Measurements from ENCODE around the gene CNOT6L. TPM values are rescaled to one million over a fixed set of nuclear protein-coding genes. Genes with fewer than 3 reads are reported as not detected.

CNOT6L gene
- total and polyA plus RNA-seq, 7 experiments from 2014 or later = 50.5 to 212 (median 142) TPM

GRCh38 chr4:77701121-77701520 lies 118.0 kb downstream of the CNOT6L start:
- H3K27ac ChIP-seq (ENCODE audit: low read depth, low read length) = no peak overlapping the region
- ChIA-PET CTCF (no interaction called here), POLR2A (no interaction called here)
- no peaks in the 10 kb centered on the region for H3K9me3 Mint-ChIP-seq
- no peak overlapping the region for H3K4me3 Mint-ChIP-seq
- no peak overlapping the region for H3K27ac Mint-ChIP-seq
- H3K36me3 ChIP-seq (ENCODE audit: control insufficient read depth in 2 of 3, insufficient read depth in 3 of 3, low read length in 3 of 3) = no peaks in the 10 kb centered on the region
- H3K27me3 ChIP-seq (ENCODE audit: control insufficient read depth in 2 of 2, insufficient read depth in 2 of 2, low read length in 2 of 2) = no peaks in the 10 kb centered on the region
- H3K4me1 ChIP-seq (ENCODE audit: control insufficient read depth in 2 of 2, insufficient read depth in 2 of 2, low read length in 2 of 2) = no peaks in the 10 kb centered on the region
- no peak overlapping the region for H3K4me3 ChIP-seq (ENCODE audit: low read length)
- H3K9me3 ChIP-seq (ENCODE audit: control insufficient read depth in 2 of 3, low read length in 3 of 3) = no peaks in the 10 kb centered on the region
- ATAC-seq (no peak), DNase-seq (no peak)
- peaks cover 0 to 20% (median 0%) of the 10 kb centered on the region in 5 donors for H3K27me3 Mint-ChIP-seq
- intact Hi-C loops (cut with micrococcal nuclease) = no loop called here
- no peaks in the 10 kb centered on the region for H3K4me1 Mint-ChIP-seq
- H3K36me3 Mint-ChIP-seq = no peaks in the 10 kb centered on the region

- intact Hi-C loops (cut with micrococcal nuclease) = no loop called here
- H3K27ac Mint-ChIP-seq = no peak overlapping the region
- H3K36me3 ChIP-seq (ENCODE audit: control insufficient read depth in 2 of 3, insufficient read depth in 3 of 3, low read length in 3 of 3) = no peaks in the 10 kb centered on the region
These were observed 119.4 kb downstream of the CNOT6L start for GRCh38 chr4:77699731-77700210.

DNA sequence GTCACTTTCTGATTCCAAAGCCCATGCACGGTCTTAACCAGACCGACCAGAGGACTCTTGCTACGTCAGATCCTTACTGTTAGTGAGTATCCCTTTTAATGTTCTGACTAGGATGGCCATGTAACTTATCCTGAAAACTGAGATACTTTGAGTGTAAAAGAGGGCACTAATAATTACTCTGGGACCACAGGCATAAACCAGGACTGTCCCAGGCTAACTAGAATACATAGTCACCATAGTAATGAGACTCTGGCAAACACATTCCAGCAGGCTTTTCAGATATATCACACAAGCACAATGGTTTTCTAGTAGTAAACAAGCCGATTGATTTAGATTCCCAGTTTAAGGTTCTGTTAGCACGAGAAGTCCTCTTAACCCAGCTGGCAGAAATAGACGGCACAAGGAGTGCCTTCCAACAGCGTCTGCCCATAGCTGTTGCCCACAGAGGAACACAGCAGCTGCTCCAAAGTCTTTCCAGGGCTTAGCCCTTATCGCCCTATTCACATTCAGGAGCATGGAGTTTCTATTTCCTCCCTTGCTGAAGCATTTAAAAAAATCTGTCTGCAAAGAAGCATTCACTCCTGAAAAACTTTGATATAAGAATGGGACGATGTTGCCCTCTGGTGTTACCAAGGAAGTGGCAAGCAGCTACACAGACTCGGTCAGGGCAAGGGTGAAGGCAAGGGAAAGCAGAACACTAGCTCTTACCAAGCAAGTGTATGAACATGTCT lies 121.1 kb downstream of the CNOT6L start:
- CTCF ChIA-PET = no interaction called here

More at GRCh38 chr4:77699731-77700210, 119.4 kb downstream of the CNOT6L start:
- Mint-ChIP-seq H3K4me3 (no peak overlapping the region), H3K36me3 (no peaks in the 10 kb centered on the region), H3K4me1 (no peaks in the 10 kb centered on the region), H3K9me3 (no peaks in the 10 kb centered on the region), H3K27me3 (peaks cover 0 to 18% (median 0%) of the 10 kb centered on the region in 5 donors)
- Histone ChIP-seq H3K27me3 (ENCODE audit: control insufficient read depth in 2 of 2, insufficient read depth in 2 of 2, low read length in 2 of 2) (no peaks in the 10 kb centered on the region), H3K4me1 (ENCODE audit: control insufficient read depth in 2 of 2, insufficient read depth in 2 of 2, low read length in 2 of 2) (no peaks in the 10 kb centered on the region), H3K27ac (ENCODE audit: low read depth, low read length) (no peak overlapping the region), H3K9me3 (ENCODE audit: control insufficient read depth in 2 of 3, low read length in 3 of 3) (no peaks in the 10 kb centered on the region), H3K4me3 (ENCODE audit: low read length) (no peak overlapping the region)
- ChIA-PET POLR2A (no interaction called here), CTCF (no interaction called here)
- ATAC-seq (no peak), DNase-seq (no peak)

GRCh38 chr4:77695774-77696173 lies 123.4 kb downstream of the CNOT6L start:
- Mint-ChIP-seq H3K4me3 (no peak overlapping the region), H3K27ac (no peak overlapping the region), H3K4me1 (no peaks in the 10 kb centered on the region), H3K36me3 (no peaks in the 10 kb centered on the region), H3K27me3 (peaks cover 0 to 6% (median 0%) of the 10 kb centered on the region in 5 donors), H3K9me3 (no peaks in the 10 kb centered on the region)
- Histone ChIP-seq H3K4me3 (ENCODE audit: low read length) (no peak overlapping the region), H3K36me3 (ENCODE audit: control insufficient read depth in 2 of 3, insufficient read depth in 3 of 3, low read length in 3 of 3) (no peaks in the 10 kb centered on the region), H3K27me3 (ENCODE audit: control insufficient read depth in 2 of 2, insufficient read depth in 2 of 2, low read length in 2 of 2) (no peaks in the 10 kb centered on the region), H3K9me3 (ENCODE audit: control insufficient read depth in 2 of 3, low read length in 3 of 3) (no peaks in the 10 kb centered on the region), H3K27ac (ENCODE audit: low read depth, low read length) (no peak overlapping the region), H3K4me1 (ENCODE audit: control insufficient read depth in 2 of 2, insufficient read depth in 2 of 2, low read length in 2 of 2) (no peaks in the 10 kb centered on the region)
- DNase-seq (no peak), ATAC-seq (no peak)
- POLR2A ChIA-PET = interaction anchor here (0.7 kb wide), 1 partner anchor 1438 kb away, joined by 3 read pairs; no protein-coding TSS in a partner anchor
- CTCF ChIA-PET = interaction anchor here (1.0 kb wide), 1 partner anchor 44 kb away, joined by 4 read pairs; no protein-coding TSS in a partner anchor
- intact Hi-C loops (cut with micrococcal nuclease) = no loop called here

More for the DNA sequence above, 121.1 kb downstream of the CNOT6L start:
- Histone ChIP-seq H3K27ac (ENCODE audit: low read depth, low read length) (no peak overlapping the region), H3K4me3 (ENCODE audit: low read length) (no peak overlapping the region), H3K9me3 (ENCODE audit: control insufficient read depth in 2 of 3, low read length in 3 of 3) (no peaks in the 10 kb centered on the region), H3K4me1 (ENCODE audit: control insufficient read depth in 2 of 2, insufficient read depth in 2 of 2, low read length in 2 of 2) (no peaks in the 10 kb centered on the region), H3K36me3 (ENCODE audit: control insufficient read depth in 2 of 3, insufficient read depth in 3 of 3, low read length in 3 of 3) (no peaks in the 10 kb centered on the region), H3K27me3 (ENCODE audit: control insufficient read depth in 2 of 2, insufficient read depth in 2 of 2, low read length in 2 of 2) (no peaks in the 10 kb centered on the region)
- Mint-ChIP-seq H3K4me1 (no peaks in the 10 kb centered on the region), H3K27ac (no peak overlapping the region), H3K9me3 (no peaks in the 10 kb centered on the region), H3K36me3 (no peaks in the 10 kb centered on the region), H3K27me3 (peaks cover 0 to 11% (median 0%) of the 10 kb centered on the region in 5 donors), H3K4me3 (no peak overlapping the region)
- POLR2A ChIA-PET = no interaction called here
- intact Hi-C loops (cut with micrococcal nuclease) = no loop called here
- no peak for ATAC-seq
- DNase-seq = no peak

- H3K4me3 Mint-ChIP-seq = no peak overlapping the region
- no peaks in the 10 kb centered on the region for H3K36me3 Mint-ChIP-seq
- H3K36me3 ChIP-seq (ENCODE audit: control insufficient read depth in 2 of 3, insufficient read depth in 3 of 3, low read length in 3 of 3) = no peaks in the 10 kb centered on the region
- no peak overlapping the region for H3K4me3 ChIP-seq (ENCODE audit: low read length)
- no peaks in the 10 kb centered on the region for H3K9me3 ChIP-seq (ENCODE audit: control insufficient read depth in 2 of 3, low read length in 3 of 3)
- intact Hi-C loops (cut with micrococcal nuclease) = no loop called here
- ChIA-PET POLR2A (no interaction called here), CTCF (no interaction called here)
- H3K4me1 ChIP-seq (ENCODE audit: control insufficient read depth in 2 of 2, insufficient read depth in 2 of 2, low read length in 2 of 2) = no peaks in the 10 kb centered on the region
- no peaks in the 10 kb centered on the region for H3K9me3 Mint-ChIP-seq
- no peak for ATAC-seq
- H3K4me1 Mint-ChIP-seq = no peaks in the 10 kb centered on the region
- peaks cover 0 to 14% (median 5%) of the 10 kb centered on the region in 5 donors for H3K27me3 Mint-ChIP-seq
- no peak for DNase-seq
- H3K27ac ChIP-seq (ENCODE audit: low read depth, low read length) = no peak overlapping the region
- no peak overlapping the region for H3K27ac Mint-ChIP-seq
- no peaks in the 10 kb centered on the region for H3K27me3 ChIP-seq (ENCODE audit: control insufficient read depth in 2 of 2, insufficient read depth in 2 of 2, low read length in 2 of 2)
These were observed 126.2 kb downstream of the CNOT6L start for GRCh38 chr4:77692847-77693432.

DNA sequence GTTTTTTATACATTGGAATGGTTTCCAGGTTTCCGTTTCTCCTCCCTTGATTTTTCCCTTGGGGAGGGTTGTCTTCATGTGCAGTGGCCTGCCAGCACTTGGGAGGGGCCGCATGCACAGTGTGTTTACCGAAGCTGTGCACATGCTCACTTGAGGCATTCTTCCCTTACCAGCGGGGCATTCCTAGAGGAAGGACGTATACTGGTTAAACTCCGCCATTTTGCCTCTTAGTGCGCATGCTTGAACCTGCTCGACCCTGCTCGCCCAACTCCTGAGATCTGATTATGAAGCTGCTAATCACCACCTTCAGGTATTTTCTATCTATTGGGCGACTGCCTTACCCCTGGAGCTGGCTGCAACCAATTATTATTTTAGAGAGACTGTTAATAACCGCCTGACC lies 137.4 kb downstream of the CNOT6L start:
- no peak for ATAC-seq
- intact Hi-C loops (cut with micrococcal nuclease) = no loop called here
- POLR2A ChIA-PET = interaction anchor here (0.8 kb wide), 1 partner anchor 9 kb away, joined by 4 read pairs; no protein-coding TSS in a partner anchor
- no peaks in the 10 kb centered on the region for H3K36me3 ChIP-seq (ENCODE audit: control insufficient read depth in 2 of 3, insufficient read depth in 3 of 3, low read length in 3 of 3)
- H3K4me1 ChIP-seq (ENCODE audit: control insufficient read depth in 2 of 2, insufficient read depth in 2 of 2, low read length in 2 of 2) = no peaks in the 10 kb centered on the region
- DNase-seq = no peak
- no peak overlapping the region for H3K27ac ChIP-seq (ENCODE audit: low read depth, low read length)
- peaks cover 0 to 24% (median 6%) of the 10 kb centered on the region in 5 donors for H3K27me3 Mint-ChIP-seq
- no peak overlapping the region for H3K27ac Mint-ChIP-seq
- peaks cover 0 to 2% (median 0%) of the 10 kb centered on the region in 7 donors for H3K4me1 Mint-ChIP-seq
- no peaks in the 10 kb centered on the region for H3K36me3 Mint-ChIP-seq
- no peaks in the 10 kb centered on the region for H3K27me3 ChIP-seq (ENCODE audit: control insufficient read depth in 2 of 2, insufficient read depth in 2 of 2, low read length in 2 of 2)
- CTCF ChIA-PET = no interaction called here
- peaks cover 0 to 10% (median 0%) of the 10 kb centered on the region in 11 donors for H3K9me3 Mint-ChIP-seq
- no peak overlapping the region for H3K4me3 ChIP-seq (ENCODE audit: low read length)
- H3K4me3 Mint-ChIP-seq = no peak overlapping the region
- no peaks in the 10 kb centered on the region for H3K9me3 ChIP-seq (ENCODE audit: control insufficient read depth in 2 of 3, low read length in 3 of 3)

Measured in naive thymus-derived CD4-positive, alpha-beta T cell (primary cell).